HL-60/S4 treated with retinoic acid at 250 ng/mL for 4 days and 3 days (cell line): ENCODE measurements around the gene MYADML2.
"Not testable (repeated sequence)": the region's sequence is repeated elsewhere in the genome, so short reads cannot be mapped to it uniquely, and the experiment has no call there.

ENCODE experiments used
- in situ Hi-C: fragments of 300-500 bp; cut with MboI; formaldehyde crosslinking; loops from 2 replicates; pipeline ENCODE4 v1.7.0; 2022; ENCODE audit warnings: low sequenced_read_pairs

The MYADML2 gene, protein sequence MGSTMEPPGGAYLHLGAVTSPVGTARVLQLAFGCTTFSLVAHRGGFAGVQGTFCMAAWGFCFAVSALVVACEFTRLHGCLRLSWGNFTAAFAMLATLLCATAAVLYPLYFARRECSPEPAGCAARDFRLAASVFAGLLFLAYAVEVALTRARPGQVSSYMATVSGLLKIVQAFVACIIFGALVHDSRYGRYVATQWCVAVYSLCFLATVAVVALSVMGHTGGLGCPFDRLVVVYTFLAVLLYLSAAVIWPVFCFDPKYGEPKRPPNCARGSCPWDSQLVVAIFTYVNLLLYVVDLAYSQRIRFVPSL

DNA sequence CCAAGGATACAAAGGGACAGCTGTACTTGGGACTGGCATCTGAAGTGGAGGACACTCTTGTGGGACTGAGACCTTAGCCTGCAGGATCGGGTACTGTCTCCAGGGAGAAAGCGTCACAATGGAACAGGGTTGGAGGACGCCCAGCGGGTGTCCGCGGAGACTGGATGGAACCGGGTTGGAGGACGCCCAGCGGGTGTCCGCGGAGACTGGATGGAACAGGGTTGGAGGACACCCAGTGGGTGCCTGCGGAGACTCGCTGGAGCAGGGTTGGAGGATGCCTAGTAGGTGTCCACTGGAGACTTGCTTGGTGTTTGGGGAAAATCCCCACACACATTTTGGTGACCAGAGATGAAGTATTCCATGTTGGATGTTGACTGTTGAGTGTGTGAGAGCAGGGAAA lies at the start of gene MYADML2:
TSS of gene MYADML2 (minus strand) at position 45 of the 400 bp plus-strand sequence. CDS start 5,492 bp downstream, outside the sequence.
- in situ Hi-C loops = no loop called here

DNA sequence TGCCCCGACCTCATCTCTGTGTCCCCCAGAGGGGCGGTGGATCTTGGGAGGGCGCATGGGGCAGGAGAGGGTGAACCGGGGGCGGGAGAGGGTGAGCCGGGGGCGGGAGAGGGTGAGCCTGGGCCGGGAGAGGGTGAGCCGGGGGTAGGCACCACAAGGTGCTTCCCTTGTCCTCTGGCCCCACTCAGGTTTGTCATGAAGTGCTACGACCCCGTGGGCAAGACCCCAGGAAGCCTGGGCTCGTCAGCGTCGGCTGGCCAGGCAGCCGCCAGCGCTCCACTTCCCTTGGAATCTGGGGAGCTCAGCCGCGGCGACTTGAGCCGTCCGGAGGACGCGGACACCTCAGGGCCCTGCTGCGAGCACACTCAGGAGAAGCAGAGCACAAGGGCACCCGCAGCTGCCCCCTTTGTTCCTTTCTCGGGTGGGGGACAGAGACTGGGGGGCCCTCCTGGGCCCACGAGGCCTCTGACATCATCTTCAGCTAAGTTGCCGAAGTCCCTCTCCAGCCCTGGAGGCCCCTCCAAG lies 49.3 kb upstream of the MYADML2 start:
- in situ Hi-C loops = no loop called here

GRCh38 chr17:81995463-81996231 lies 48.6 kb upstream of the MYADML2 start:
- in situ Hi-C loops = no loop called here

GRCh38 chr17:81994593-81995462 lies 47.8 kb upstream of the MYADML2 start:
- in situ Hi-C loops = no loop called here

- in situ Hi-C loops = no loop called here
Observed at GRCh38 chr17:81993729-81994592, 46.9 kb upstream of the MYADML2 start.

GRCh38 chr17:81992306-81993102 lies 45.5 kb upstream of the MYADML2 start:
- in situ Hi-C loops = no loop called here

DNA sequence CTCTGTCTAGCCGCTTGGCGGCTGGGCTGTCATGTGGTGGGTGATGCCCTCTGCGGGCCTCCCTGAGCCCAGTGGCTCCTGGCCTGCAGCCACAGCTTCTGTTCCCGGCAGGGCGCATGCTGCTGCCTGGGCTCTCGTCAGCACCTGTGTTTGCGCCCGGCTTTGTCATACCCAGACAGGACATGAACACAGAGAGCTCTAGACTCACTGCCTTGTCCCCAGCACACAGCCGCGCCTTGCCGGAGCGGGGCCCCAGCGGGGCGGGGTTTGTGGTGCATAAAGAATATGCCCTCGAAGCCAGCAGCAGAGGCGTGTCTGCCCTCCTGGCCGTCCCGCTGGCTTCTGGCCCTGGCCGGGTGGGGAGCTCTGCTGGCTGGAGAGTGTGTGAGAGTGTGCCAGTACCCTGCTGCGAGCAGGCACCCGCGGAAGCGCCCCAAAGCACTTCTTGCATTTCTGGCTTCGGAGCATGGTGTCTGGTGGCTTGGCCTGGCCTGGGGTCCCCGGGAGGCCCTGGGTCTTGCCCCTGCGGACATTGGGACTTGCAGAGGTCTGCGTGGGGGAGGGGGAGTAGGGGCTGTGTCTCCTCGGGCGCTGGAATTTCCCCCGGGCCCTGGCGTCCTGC lies 44.8 kb upstream of the MYADML2 start:
- in situ Hi-C loops = no loop called here

DNA sequence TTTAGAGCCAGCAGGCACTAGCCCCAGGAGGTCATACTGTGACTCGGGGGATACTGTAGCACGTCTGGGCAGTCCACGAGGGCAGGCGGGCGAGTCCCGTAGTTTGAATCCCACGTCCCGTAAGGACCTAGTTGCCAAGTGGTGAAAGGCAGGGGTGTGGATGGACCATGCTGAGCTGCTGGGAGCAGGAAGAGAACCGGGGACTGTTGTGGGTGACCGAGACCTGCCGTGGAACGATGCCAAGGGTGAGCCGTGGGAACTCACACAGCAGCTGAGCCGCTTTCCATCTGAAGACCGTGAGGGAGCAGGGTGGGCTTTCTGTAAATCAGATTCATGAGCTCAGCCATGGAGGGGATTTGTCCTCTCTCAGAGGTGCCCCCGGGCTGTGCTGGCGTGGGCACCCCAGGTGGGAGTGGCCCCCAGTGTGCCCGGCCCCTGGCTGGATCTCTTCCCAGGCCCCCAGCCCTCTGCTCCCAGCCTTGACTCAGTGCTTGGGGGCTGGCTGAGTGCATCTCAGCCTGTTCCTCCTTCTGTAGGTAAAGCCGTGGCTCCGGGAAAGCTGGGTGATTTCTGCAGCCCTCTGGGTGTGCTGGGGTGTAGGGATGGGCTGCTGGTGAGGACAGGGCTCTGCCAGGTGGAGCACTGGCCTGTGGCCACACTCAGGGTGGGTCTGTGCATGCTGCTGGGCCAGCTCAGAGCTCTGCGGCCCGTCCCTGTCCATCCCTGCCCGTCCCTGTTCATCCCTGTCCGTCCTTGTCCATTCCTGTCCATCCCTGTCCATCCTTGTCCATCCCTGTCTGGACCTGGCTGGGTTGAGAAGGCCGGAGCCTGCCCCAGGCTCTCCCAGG lies 44.0 kb upstream of the MYADML2 start:
- in situ Hi-C loops = no loop called here

DNA sequence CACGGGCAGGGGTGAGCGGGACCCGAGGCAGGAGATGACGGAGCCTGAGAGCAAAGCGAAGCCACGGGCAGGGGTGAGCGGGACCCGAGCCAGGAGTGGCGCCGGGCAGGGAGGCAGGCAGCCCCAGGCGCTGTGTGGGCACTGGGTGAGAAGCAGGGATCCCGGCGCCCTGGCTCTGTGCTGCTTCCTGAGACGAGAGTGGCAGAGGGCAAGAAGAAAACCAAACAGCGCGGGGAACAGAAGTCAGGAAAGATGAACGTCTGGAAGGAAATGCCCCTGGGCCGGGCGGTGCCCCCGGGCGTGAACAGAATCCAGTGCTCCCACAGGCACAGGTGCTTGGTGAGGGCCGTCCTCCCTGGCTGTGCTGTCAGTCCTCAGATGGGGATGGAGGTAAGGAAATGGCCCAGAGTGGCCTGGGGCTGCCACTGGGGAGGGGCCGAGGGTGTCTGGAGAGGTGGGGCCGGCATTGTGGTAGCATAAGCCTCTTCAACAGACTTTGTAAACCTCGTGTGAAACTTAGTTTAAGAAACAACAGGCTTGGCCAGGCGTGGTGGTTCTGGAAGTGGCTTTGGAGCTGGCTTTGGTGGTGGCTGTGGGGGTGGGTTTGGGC lies 40.2 kb upstream of the MYADML2 start:
- in situ Hi-C loops = no loop called here

DNA sequence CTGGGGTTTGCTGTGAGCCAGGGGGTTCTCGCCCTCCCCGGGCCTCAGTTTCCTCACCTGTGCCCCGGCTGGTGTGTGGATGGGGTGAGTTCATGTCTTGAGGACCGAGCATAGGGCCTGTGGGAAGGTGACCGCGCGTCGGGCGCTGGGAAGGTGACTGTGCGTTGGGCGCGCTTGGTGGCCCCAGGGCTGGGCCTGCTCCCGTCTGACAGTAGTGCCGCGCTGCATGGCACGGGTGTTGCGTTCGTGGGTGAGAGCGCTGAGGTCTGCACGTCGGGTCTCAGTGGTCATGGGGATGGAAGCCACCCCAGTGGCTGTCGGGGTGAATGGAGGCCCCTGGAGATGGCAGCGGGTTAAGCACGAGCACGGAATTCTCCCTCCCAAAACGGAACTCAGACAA lies 39.6 kb upstream of the MYADML2 start:
- in situ Hi-C loops = no loop called here

DNA sequence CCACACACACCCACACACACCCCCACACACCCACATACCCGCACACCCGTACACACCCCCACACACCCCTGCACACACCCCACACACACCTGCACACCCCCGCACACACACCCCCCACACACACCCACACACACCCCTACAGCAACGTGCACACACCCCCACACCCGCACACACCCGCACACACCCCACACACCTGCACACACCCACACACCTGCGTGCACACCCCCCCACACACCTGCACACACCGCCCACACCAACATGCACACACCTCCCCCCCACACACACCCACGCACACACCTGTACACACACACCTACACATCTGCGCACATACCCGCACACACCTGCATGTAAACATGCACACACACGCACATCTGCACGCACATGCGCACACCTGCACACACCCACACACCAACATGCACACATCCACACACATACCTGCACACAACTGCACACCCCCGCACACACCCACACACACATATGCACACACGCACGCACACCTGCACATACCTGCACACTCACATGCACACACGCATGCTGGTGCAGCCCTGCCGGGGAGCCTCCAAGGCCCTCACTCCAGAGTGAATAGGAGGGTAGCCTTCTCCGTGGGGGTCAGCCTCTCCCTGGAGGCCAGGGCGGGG lies 37.9 kb upstream of the MYADML2 start:
- in situ Hi-C loops = no loop called here

GRCh38 chr17:81983639-81984373 lies 36.8 kb upstream of the MYADML2 start:
- in situ Hi-C loops = no loop called here

- in situ Hi-C loops = no loop called here
Observed at GRCh38 chr17:81983011-81983638, 36.1 kb upstream of the MYADML2 start.

- in situ Hi-C loops = not testable (repeated sequence)
Observed at GRCh38 chr17:81981511-81981910, 34.5 kb upstream of the MYADML2 start.

- in situ Hi-C loops = no loop called here
Observed at GRCh38 chr17:81980707-81981343, 33.8 kb upstream of the MYADML2 start.
